ENCODE measurements around the gene BAIAP2L2. TPM values are rescaled to one million over a fixed set of nuclear protein-coding genes. Genes with fewer than 3 reads are reported as not detected.

Gene BAIAP2L2
- total and polyA plus RNA-seq, 2 donors (not counting 1 experiment from before 2014, with no cell fraction given) = 0.96 to 1.2 TPM

DNA sequence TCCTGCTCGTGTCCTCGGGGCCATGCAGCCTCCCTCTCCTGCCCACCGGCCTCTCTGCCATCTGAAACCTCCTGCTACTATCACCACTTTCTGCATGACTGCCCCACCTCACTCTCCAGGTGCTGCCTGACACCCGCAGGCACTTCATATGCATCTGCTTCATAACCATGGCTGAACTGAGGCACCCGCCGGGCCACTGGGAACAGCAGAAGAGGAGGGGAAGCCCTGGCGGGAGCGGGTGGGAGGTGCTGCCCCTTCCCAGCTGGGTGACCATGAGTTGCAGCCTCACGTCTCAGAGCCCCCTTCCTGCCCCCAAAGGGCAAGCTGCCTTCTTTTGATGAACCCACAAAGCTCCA, 75.0 kb downstream of the BAIAP2L2 start:
- H3K4me3 ChIP-seq (ENCODE audit: control extremely low read depth in 1 of 5, extremely low read depth in 1 of 5, insufficient read depth in 1 of 5, low read depth in 2 of 5, low read length in 4 of 5) = no peak overlapping the region
- no peak overlapping the region for H3K27ac ChIP-seq (ENCODE audit: low read length in 2 of 2)
- H3K27ac Mint-ChIP-seq = no peak overlapping the region
- ChIA-PET POLR2A (no interaction called here), CTCF (no interaction called here)
- H3K9me3 Mint-ChIP-seq (ENCODE audit: insufficient read depth) = no peaks in the 10 kb centered on the region
- no peak overlapping the region for H3K4me3 Mint-ChIP-seq
- no peaks in the 10 kb centered on the region for H3K9me3 ChIP-seq (ENCODE audit: control extremely low read depth in 1 of 3, control insufficient read depth in 2 of 3, insufficient read depth in 1 of 3, low read length in 2 of 3)
- intact Hi-C loops (cut with micrococcal nuclease) = no loop called here
- H3K4me1 Mint-ChIP-seq = no peaks in the 10 kb centered on the region
- no peaks in the 10 kb centered on the region for H3K36me3 ChIP-seq (replicated peaks in 1 of 2; ENCODE audit: control extremely low read depth in 1 of 2, control insufficient read depth in 1 of 2, extremely low read depth in 1 of 2, insufficient read depth in 2 of 2, low read length in 1 of 2)
- H2AFZ ChIP-seq (ENCODE audit: insufficient read depth, low read depth, low read length, poor library complexity, severe bottlenecking) = no peak overlapping the region
- H3K4me1 ChIP-seq (ENCODE audit: control insufficient read depth in 2 of 2, insufficient read depth in 2 of 2, low read length in 2 of 2) = no peaks in the 10 kb centered on the region
- ATAC-seq (ENCODE audit: low read depth) = no peak
- H4K20me1 ChIP-seq (ENCODE audit: control insufficient read depth, insufficient read depth, low read length, poor library complexity, severe bottlenecking) = no peaks in the 10 kb centered on the region
- TF ChIP-seq EZH2 (IDR thresholded peaks at IDR 0.05; ENCODE audit: borderline replicate concordance, insufficient read depth, low read depth, low read length, poor library complexity, severe bottlenecking) = no peak
- TF ChIP-seq, protein P1, sequence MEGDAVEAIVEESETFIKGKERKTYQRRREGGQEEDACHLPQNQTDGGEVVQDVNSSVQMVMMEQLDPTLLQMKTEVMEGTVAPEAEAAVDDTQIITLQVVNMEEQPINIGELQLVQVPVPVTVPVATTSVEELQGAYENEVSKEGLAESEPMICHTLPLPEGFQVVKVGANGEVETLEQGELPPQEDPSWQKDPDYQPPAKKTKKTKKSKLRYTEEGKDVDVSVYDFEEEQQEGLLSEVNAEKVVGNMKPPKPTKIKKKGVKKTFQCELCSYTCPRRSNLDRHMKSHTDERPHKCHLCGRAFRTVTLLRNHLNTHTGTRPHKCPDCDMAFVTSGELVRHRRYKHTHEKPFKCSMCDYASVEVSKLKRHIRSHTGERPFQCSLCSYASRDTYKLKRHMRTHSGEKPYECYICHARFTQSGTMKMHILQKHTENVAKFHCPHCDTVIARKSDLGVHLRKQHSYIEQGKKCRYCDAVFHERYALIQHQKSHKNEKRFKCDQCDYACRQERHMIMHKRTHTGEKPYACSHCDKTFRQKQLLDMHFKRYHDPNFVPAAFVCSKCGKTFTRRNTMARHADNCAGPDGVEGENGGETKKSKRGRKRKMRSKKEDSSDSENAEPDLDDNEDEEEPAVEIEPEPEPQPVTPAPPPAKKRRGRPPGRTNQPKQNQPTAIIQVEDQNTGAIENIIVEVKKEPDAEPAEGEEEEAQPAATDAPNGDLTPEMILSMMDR (IDR thresholded peaks at IDR 0.05) = no peak
- no peak for DNase-seq
- H3K79me2 ChIP-seq (ENCODE audit: control insufficient read depth, insufficient read depth, low read length) = no peaks in the 10 kb centered on the region
- H3K4me2 ChIP-seq (replicated peaks; ENCODE audit: low read depth, low read length, poor library complexity, severe bottlenecking) = no peak overlapping the region
- 69% methylated on average over 6 of the region's 9 CpGs for WGBS (ENCODE audit: insufficient coverage)
- H3K27me3 ChIP-seq (replicated peaks in 1 of 4; ENCODE audit: control extremely low read depth in 1 of 4, control insufficient read depth in 3 of 4, insufficient read depth in 4 of 4, low read length in 3 of 4) = no peaks in the 10 kb centered on the region
- no peak overlapping the region for H3K9ac ChIP-seq (ENCODE audit: low read length)
- H3K27me3 Mint-ChIP-seq = peaks cover 10% of the 10 kb centered on the region

Other genes with a start within 250 kb of the BAIAP2L2 start
- 34.6 and 34.9 TPM in 2 replicates for gene MICALL1, start 204.4 kb downstream of the BAIAP2L2 start, total RNA-seq
- 21.0 and 22.8 TPM in 2 replicates for gene MICALL1, start 204.4 kb downstream of the BAIAP2L2 start, polyA plus RNA-seq
- gene C22orf23, start 157.1 kb downstream of the BAIAP2L2 start, total RNA-seq = not detected in 2 replicates
- gene C22orf23, start 157.1 kb downstream of the BAIAP2L2 start, polyA plus RNA-seq = not detected in 2 replicates
- gene POLR2F, start 157.0 kb downstream of the BAIAP2L2 start, total RNA-seq = 39.3 and 41.8 TPM in 2 replicates
- 37.9 and 49.6 TPM in 2 replicates for gene POLR2F, start 157.0 kb downstream of the BAIAP2L2 start, polyA plus RNA-seq
- gene SOX10, start 126.1 kb downstream of the BAIAP2L2 start, total RNA-seq = not detected in 2 replicates
- not detected in 2 replicates for gene SOX10, start 126.1 kb downstream of the BAIAP2L2 start, polyA plus RNA-seq
- gene PICK1, start 53.3 kb downstream of the BAIAP2L2 start, total RNA-seq = 30.9 and 34.2 TPM in 2 replicates
- 37.4 and 47.9 TPM in 2 replicates for gene PICK1, start 53.3 kb downstream of the BAIAP2L2 start, polyA plus RNA-seq
- not detected in 2 replicates for gene SLC16A8, start 26.5 kb downstream of the BAIAP2L2 start, total RNA-seq
- not detected in 2 replicates for gene SLC16A8, start 26.5 kb downstream of the BAIAP2L2 start, polyA plus RNA-seq
- gene PLA2G6, start 71.1 kb upstream of the BAIAP2L2 start, total RNA-seq = 125 and 128 TPM in 2 replicates
- 103 and 148 TPM in 2 replicates for gene PLA2G6, start 71.1 kb upstream of the BAIAP2L2 start, polyA plus RNA-seq
- 4.8 and 5.3 TPM in 2 replicates for gene MAFF, start 91.3 kb upstream of the BAIAP2L2 start, total RNA-seq
- gene MAFF, start 91.3 kb upstream of the BAIAP2L2 start, polyA plus RNA-seq = 18.0 and 33.5 TPM in 2 replicates
- gene TMEM184B, start 162.3 kb upstream of the BAIAP2L2 start, total RNA-seq = 23.5 and 24.7 TPM in 2 replicates
- gene TMEM184B, start 162.3 kb upstream of the BAIAP2L2 start, polyA plus RNA-seq = 9.5 and 9.9 TPM in 2 replicates
- 133 and 136 TPM in 2 replicates for gene CSNK1E, start 206.7 kb upstream of the BAIAP2L2 start, total RNA-seq
- gene CSNK1E, start 206.7 kb upstream of the BAIAP2L2 start, polyA plus RNA-seq = 113 and 157 TPM in 2 replicates

Data from B cell (primary cell).